Measurements from ENCODE around the gene BHLHE40. TPM values are rescaled to one million over a fixed set of nuclear protein-coding genes. Genes with fewer than 3 reads are reported as not detected.

BHLHE40 gene
- total RNA-seq, 1 experiment from 2014 or later = 81.6 TPM

DNA sequence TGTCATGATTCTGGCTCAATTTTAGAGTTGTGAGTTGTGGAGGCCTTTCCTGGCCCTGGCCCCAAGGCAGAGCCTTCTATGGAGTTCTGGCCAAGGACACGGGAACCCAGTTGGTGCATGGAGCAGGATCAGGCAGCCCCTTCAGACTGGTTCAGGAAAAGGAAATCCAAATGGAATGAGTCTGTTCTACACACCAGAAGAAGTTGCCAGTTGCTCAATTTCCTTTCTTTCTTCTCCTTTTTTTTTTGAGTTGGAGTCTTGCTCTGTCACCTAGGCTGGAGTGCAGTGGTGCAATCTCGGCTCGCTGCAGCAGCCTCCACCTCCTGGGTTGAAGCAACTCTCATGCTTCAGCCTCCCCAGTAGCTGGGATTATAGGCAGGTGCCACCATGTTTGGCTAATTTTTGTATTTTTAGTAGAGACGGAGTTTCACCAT, 28.9 kb upstream of the BHLHE40 start:
- intact Hi-C loops (cut with micrococcal nuclease) = no loop called here
- TF ChIP-seq ZFX (IDR thresholded peaks at IDR 0.05) (no peak), EZH2phosphoT487 (IDR thresholded peaks at IDR 0.05; ENCODE audit: borderline replicate concordance) (no peak), ELF1 (IDR thresholded peaks at IDR 0.05; ENCODE audit: borderline replicate concordance, low read depth) (no peak), CEBPB (IDR thresholded peaks at IDR 0.05; ENCODE audit: low read depth) (no peak), EGR1 (IDR thresholded peaks at IDR 0.05; ENCODE audit: low read depth) (no peak)
- TF ChIP-seq, protein P1, sequence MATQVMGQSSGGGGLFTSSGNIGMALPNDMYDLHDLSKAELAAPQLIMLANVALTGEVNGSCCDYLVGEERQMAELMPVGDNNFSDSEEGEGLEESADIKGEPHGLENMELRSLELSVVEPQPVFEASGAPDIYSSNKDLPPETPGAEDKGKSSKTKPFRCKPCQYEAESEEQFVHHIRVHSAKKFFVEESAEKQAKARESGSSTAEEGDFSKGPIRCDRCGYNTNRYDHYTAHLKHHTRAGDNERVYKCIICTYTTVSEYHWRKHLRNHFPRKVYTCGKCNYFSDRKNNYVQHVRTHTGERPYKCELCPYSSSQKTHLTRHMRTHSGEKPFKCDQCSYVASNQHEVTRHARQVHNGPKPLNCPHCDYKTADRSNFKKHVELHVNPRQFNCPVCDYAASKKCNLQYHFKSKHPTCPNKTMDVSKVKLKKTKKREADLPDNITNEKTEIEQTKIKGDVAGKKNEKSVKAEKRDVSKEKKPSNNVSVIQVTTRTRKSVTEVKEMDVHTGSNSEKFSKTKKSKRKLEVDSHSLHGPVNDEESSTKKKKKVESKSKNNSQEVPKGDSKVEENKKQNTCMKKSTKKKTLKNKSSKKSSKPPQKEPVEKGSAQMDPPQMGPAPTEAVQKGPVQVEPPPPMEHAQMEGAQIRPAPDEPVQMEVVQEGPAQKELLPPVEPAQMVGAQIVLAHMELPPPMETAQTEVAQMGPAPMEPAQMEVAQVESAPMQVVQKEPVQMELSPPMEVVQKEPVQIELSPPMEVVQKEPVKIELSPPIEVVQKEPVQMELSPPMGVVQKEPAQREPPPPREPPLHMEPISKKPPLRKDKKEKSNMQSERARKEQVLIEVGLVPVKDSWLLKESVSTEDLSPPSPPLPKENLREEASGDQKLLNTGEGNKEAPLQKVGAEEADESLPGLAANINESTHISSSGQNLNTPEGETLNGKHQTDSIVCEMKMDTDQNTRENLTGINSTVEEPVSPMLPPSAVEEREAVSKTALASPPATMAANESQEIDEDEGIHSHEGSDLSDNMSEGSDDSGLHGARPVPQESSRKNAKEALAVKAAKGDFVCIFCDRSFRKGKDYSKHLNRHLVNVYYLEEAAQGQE (IDR thresholded peaks at IDR 0.05; ENCODE audit: low read depth) = no peak
- TF ChIP-seq, protein P2, sequence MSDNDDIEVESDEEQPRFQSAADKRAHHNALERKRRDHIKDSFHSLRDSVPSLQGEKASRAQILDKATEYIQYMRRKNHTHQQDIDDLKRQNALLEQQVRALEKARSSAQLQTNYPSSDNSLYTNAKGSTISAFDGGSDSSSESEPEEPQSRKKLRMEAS (IDR thresholded peaks at IDR 0.05) = no peak
- DNase-seq (ENCODE audit: low read depth, low spot score) (no peak), ATAC-seq (no peak)
- H3K4me2 ChIP-seq (ENCODE audit: low read length) = no peak overlapping the region
- H3K79me2 ChIP-seq (ENCODE audit: insufficient read depth, low read length) = no peaks in the 10 kb centered on the region
- no peak overlapping the region for H2AFZ ChIP-seq (ENCODE audit: low read depth, low read length, poor library complexity, severe bottlenecking)
- H3K36me3 ChIP-seq (ENCODE audit: control insufficient read depth in 1 of 2, insufficient read depth in 2 of 2, low read length in 2 of 2) = no peaks in the 10 kb centered on the region
- BruUV-seq (replicated peaks) = no TSS peak
- H3K27me3 ChIP-seq (ENCODE audit: insufficient read depth, low read length) = no peaks in the 10 kb centered on the region
- ChIA-PET RAD21 (ENCODE audit: low non-redundant PET in 1 of 2, low total read pairs in 2 of 2, uncharacterized antibody in 2 of 2, unreplicated experiment in 2 of 2) (no interaction called here), CTCF (no interaction called here), POLR2A (no interaction called here)
- H3K9me3 ChIP-seq (ENCODE audit: control insufficient read depth in 1 of 2, insufficient read depth in 1 of 2, low read depth in 1 of 2, low read length in 2 of 2) = no peaks in the 10 kb centered on the region
- H3K4me1 ChIP-seq (ENCODE audit: control insufficient read depth in 1 of 2, insufficient read depth in 2 of 2, low read length in 2 of 2) = no peaks in the 10 kb centered on the region
- H3K4me3 ChIP-seq (replicated peaks in 1 of 2; ENCODE audit: low read depth in 1 of 2, low read length in 2 of 2) = no peak overlapping the region
- H3K27ac ChIP-seq (ENCODE audit: low read depth, low read length) = no peak overlapping the region
- H3K9me2 ChIP-seq (ENCODE audit: insufficient read depth) = no peaks in the 10 kb centered on the region
- no peak overlapping the region for H3K9ac ChIP-seq (ENCODE audit: low read length)
- no peaks in the 10 kb centered on the region for H4K20me1 ChIP-seq (ENCODE audit: insufficient read depth)

DNA sequence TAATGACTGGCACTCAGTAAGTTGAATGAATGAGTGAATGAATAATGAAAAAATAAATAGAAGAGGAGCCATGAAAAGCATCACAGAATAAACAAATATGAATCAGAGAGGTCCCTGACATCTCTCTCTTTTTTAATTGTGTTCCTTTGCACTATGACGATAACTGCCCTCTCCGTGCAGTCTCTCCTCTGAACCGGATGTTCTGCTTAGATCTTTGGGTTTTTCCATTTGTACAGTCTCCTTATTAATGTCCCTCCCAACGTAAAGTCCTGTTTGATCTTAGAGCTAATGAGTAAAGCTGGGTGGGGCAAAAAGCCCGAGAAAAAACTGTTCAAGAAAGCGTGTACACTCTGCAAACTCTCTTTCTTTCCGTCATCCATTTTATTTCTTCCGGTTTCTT, 28.3 kb upstream of the BHLHE40 start:
- POLR2A ChIA-PET = no interaction called here
- no peak for TF ChIP-seq ZNF274 (IDR thresholded peaks at IDR 0.05; ENCODE audit: low read depth, low read length)
- no peak for TF ChIP-seq TCF7L2 (IDR thresholded peaks at IDR 0.05; ENCODE audit: borderline replicate concordance, extremely low read depth, insufficient read depth, insufficient read length)
- TF ChIP-seq, protein P3, sequence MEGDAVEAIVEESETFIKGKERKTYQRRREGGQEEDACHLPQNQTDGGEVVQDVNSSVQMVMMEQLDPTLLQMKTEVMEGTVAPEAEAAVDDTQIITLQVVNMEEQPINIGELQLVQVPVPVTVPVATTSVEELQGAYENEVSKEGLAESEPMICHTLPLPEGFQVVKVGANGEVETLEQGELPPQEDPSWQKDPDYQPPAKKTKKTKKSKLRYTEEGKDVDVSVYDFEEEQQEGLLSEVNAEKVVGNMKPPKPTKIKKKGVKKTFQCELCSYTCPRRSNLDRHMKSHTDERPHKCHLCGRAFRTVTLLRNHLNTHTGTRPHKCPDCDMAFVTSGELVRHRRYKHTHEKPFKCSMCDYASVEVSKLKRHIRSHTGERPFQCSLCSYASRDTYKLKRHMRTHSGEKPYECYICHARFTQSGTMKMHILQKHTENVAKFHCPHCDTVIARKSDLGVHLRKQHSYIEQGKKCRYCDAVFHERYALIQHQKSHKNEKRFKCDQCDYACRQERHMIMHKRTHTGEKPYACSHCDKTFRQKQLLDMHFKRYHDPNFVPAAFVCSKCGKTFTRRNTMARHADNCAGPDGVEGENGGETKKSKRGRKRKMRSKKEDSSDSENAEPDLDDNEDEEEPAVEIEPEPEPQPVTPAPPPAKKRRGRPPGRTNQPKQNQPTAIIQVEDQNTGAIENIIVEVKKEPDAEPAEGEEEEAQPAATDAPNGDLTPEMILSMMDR (IDR thresholded peaks at IDR 0.05 in 2 of 3, conservative IDR thresholded peaks at IDR 0.05 in 1 of 3; ENCODE audit: borderline replicate concordance in 1 of 3, insufficient read depth in 1 of 3, low read depth in 2 of 3, low read length in 2 of 3) = no peak
- TF ChIP-seq POLR2AphosphoS5 (IDR thresholded peaks at IDR 0.05; ENCODE audit: low read depth, low read length) = no peak
- no peak for TF ChIP-seq SIN3A (IDR thresholded peaks at IDR 0.05; ENCODE audit: low read depth)
- TF ChIP-seq, protein P4, sequence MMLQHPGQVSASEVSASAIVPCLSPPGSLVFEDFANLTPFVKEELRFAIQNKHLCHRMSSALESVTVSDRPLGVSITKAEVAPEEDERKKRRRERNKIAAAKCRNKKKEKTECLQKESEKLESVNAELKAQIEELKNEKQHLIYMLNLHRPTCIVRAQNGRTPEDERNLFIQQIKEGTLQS (IDR thresholded peaks at IDR 0.05) = no peak
- no peak for TF ChIP-seq JUND (IDR thresholded peaks at IDR 0.05)

More for the DNA sequence above, 28.3 kb upstream of the BHLHE40 start:
- Histone ChIP-seq H3K9me2 (ENCODE audit: insufficient read depth) (no peaks in the 10 kb centered on the region), H3K4me3 (replicated peaks in 1 of 2; ENCODE audit: low read depth in 1 of 2, low read length in 2 of 2) (no peak overlapping the region), H3K4me2 (ENCODE audit: low read length) (no peak overlapping the region), H3K9me3 (ENCODE audit: control insufficient read depth in 1 of 2, insufficient read depth in 1 of 2, low read depth in 1 of 2, low read length in 2 of 2) (no peaks in the 10 kb centered on the region), H2AFZ (ENCODE audit: low read depth, low read length, poor library complexity, severe bottlenecking) (no peak overlapping the region), H3K27me3 (ENCODE audit: insufficient read depth, low read length) (no peaks in the 10 kb centered on the region), H3K79me2 (ENCODE audit: insufficient read depth, low read length) (no peaks in the 10 kb centered on the region), H3K27ac (ENCODE audit: low read depth, low read length) (no peak overlapping the region), H4K20me1 (ENCODE audit: insufficient read depth) (no peaks in the 10 kb centered on the region), H3K9ac (ENCODE audit: low read length) (no peak overlapping the region), H3K36me3 (ENCODE audit: control insufficient read depth in 1 of 2, insufficient read depth in 2 of 2, low read length in 2 of 2) (no peaks in the 10 kb centered on the region), H3K4me1 (ENCODE audit: control insufficient read depth in 1 of 2, insufficient read depth in 2 of 2, low read length in 2 of 2) (no peaks in the 10 kb centered on the region)
- no peak for DNase-seq (ENCODE audit: low read depth, low spot score)
- ChIA-PET RAD21 (ENCODE audit: low non-redundant PET in 1 of 2, low total read pairs in 2 of 2, uncharacterized antibody in 2 of 2, unreplicated experiment in 2 of 2) (no interaction called here), CTCF (interaction anchor here (1.3 kb wide), 1 partner anchor 25 kb away, joined by 3 read pairs; no protein-coding TSS in a partner anchor)
- intact Hi-C loops (cut with micrococcal nuclease) = no loop called here
- no TSS peak for BruUV-seq (replicated peaks)
- ATAC-seq = no peak

Data from HCT116 (cell line).